Measurements from ENCODE around the gene PCDHA7.

DNA sequence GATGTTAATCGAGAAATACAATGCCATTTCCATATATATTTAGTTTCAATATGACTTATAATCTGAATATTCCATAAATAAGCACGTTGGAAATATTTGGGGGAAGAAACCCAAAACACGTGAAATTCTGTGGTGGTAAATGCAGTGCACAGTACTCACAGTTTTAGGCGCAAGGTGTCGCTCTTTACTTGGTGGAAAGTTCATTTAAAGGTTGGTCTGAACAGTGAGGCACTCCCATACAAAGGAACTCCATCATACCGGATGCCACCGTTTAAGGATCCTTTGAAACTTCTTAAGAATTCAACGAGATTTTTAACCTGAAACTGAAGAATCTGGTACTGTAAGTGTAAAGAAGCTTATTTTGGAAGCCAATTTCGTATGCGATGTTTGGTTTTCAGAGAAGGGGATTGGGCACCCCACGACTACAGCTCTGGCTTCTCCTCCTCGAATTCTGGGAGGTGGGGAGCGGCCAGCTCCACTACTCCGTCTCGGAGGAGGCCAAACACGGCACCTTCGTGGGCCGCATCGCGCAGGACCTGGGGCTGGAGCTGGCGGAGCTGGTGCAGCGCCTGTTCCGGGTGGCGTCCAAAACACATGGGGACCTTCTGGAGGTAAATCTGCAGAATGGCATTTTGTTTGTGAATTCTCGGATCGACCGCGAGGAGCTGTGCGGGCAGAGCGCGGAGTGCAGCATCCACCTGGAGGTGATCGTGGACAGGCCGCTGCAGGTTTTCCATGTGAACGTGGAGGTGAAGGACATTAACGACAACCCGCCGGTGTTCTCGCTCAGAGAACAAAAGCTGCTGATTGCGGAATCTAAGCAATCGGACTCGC lies 34.9 kb downstream of the PCDHA7 start, which contains the start of gene PCDHA11:
- TF ChIP-seq CTCF (IDR thresholded peaks at IDR 0.05; ENCODE audit: low read depth, low read length): no peak
- no peak for TF ChIP-seq MYC (IDR thresholded peaks at IDR 0.05; ENCODE audit: low read depth, low read length)
- TF ChIP-seq POLR2A (IDR thresholded peaks at IDR 0.05; ENCODE audit: extremely low read depth, insufficient read length): no peak
- TF ChIP-seq, protein P1, sequence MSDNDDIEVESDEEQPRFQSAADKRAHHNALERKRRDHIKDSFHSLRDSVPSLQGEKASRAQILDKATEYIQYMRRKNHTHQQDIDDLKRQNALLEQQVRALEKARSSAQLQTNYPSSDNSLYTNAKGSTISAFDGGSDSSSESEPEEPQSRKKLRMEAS (IDR thresholded peaks at IDR 0.05; ENCODE audit: low read depth, low read length): no peak

Data from NB4 (cell line).